Left lung (tissue), 14 donors: ENCODE results near the gene TNFSF13B. TPM values are rescaled to one million over a fixed set of nuclear protein-coding genes. Genes with fewer than 3 reads are reported as not detected.

Experiments
- ATAC-seq: fragments of 200-7000 bp; cut with Tn5 transposase; one replicate; pipeline ENCODE4 v1.9.1; 2020; ENCODE audit warnings: moderate library complexity
- DNase-seq, 4 donors: peaks; one replicate each; pipeline ENCODE4 v3.0.0-alpha.2; 2013 to 2020
- H3K27ac ChIP-seq, 2 donors: fragments of 200-600 bp; sonication (generic) in 1 of 2; one replicate each; pipeline versions ENCODE4 v1.5.0 to v1.8.0; 2020 to 2021
- H3K27me3 ChIP-seq, 2 donors: fragments of 200-600 bp; sonication (generic) in 1 of 2; one replicate each; pipeline versions ENCODE4 v1.5.0 to v1.8.0; 2020 to 2021
- H3K36me3 ChIP-seq, 2 donors: fragments of 200-600 bp; sonication (generic) in 1 of 2; one replicate each; pipeline versions ENCODE4 v1.5.0 to v1.8.0; 2020 to 2021
- H3K4me1 ChIP-seq, 2 donors: fragments of 200-600 bp; one replicate each; pipeline ENCODE4 v1.8.0; 2021
- H3K4me3 ChIP-seq, 2 donors: fragments of 200-600 bp; sonication (generic) in 1 of 2; one replicate each; pipeline versions ENCODE4 v1.5.0 to v1.8.0; 2020 to 2021; ENCODE audit warnings: mild to moderate bottlenecking in 1 of 2
- H3K9me3 ChIP-seq, 2 donors: fragments of 200-600 bp; sonication (generic) in 1 of 2; one replicate each; pipeline versions ENCODE4 v1.5.0 to v1.8.0; 2020 to 2021
- intact Hi-C, 2 donors: fragments of 100-400 bp; cut with DNase I; formaldehyde crosslinking; loops; one replicate each; pipeline versions ENCODE4 v1.11.2 to v1.14.2; 2022
- long read RNA-seq, 12 donors: library from polyadenylated mRNA in 2 of 12; unstranded in 2 of 12; transcript quantifications; one replicate each; pipeline ENCODE4 v2.0.0 and lab custom pipeline, GENCODE V29; 2019 to 2026
- polyA plus RNA-seq, 6 donors: library from polyadenylated mRNA; unstranded; fragments of 120-200 nt; gene quantifications; one replicate each; pipeline ENCODE4 v1.2.1, GENCODE V29; 2013; ENCODE audit not compliant: insufficient read length in 6 of 6
- total RNA-seq, 2 donors: library from RNA; stranded (reverse); fragmentation: NEBNext Ultra II Directional; extraction: Animal tissue kit (Norgen Biotek cat#: 25700); gene quantifications; one replicate each; pipeline ENCODE4 v1.2.1, GENCODE V29; 2021
- TF ChIP-seq, protein P1 (sequence below), 2 donors: fragments of 200-600 bp; sonication (generic) in 1 of 2; IDR thresholded peaks; one replicate each; pipeline versions ENCODE4 v1.5.0 to v1.8.0; 2021; ENCODE audit warnings: antibody characterized with exemption in 2 of 2
- donor health status: DM: no; HTN: yes; CAD: no.
- donor health status: DM: no; HTN: no; CAD: no.

The TNFSF13B gene, protein sequence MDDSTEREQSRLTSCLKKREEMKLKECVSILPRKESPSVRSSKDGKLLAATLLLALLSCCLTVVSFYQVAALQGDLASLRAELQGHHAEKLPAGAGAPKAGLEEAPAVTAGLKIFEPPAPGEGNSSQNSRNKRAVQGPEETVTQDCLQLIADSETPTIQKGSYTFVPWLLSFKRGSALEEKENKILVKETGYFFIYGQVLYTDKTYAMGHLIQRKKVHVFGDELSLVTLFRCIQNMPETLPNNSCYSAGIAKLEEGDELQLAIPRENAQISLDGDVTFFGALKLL
- total RNA-seq (10 to 100 TPM; 12.2 to 20.1 TPM), polyA plus RNA-seq (10 to 100 TPM in 1 of 6 donors, 1 to 10 TPM in 5; 4.1 to 10.0 (median 6.9) TPM)
- long read RNA-seq, donor 1, partial matches to known transcripts = 0 of 2 reads
- long read RNA-seq, donor 1, other reads (novel, unspliced or antisense) = 0 of 2 reads
- long read RNA-seq, donor 2, transcript TNFSF13B-201 (6 exons, 2,582 nt) = major isoform, 7 of 7 reads
- long read RNA-seq, donor 2, partial matches to known transcripts = 0 of 7 reads
- long read RNA-seq, donor 2, other reads (novel, unspliced or antisense) = 0 of 7 reads
- long read RNA-seq, donor 3, partial matches to known transcripts = 0 of 1 reads
- long read RNA-seq, donor 3, other reads (novel, unspliced or antisense) = 0 of 1 reads
- long read RNA-seq, donor 4, transcript TNFSF13B-201 (6 exons, 2,582 nt) = major isoform, 23 of 30 reads
- long read RNA-seq, donor 4, partial matches to known transcripts = 2 of 30 reads
- long read RNA-seq, donor 4, other reads (novel, unspliced or antisense) = 2 of 30 reads
- long read RNA-seq, donor 5, partial matches to known transcripts = 0 of 3 reads
- long read RNA-seq, donor 5, other reads (novel, unspliced or antisense) = 0 of 3 reads
- long read RNA-seq, donor 6 = 0 reads
- long read RNA-seq, donor 7, partial matches to known transcripts = 0 of 1 reads
- long read RNA-seq, donor 7, other reads (novel, unspliced or antisense) = 0 of 1 reads
- long read RNA-seq, donor 8, partial matches to known transcripts = 0 of 3 reads
- long read RNA-seq, donor 8, other reads (novel, unspliced or antisense) = 0 of 3 reads
- long read RNA-seq, donor 9 = 0 reads
- long read RNA-seq, donor 10, transcript TNFSF13B-201 (6 exons, 2,582 nt) = major isoform, 34 of 44 reads
- long read RNA-seq, donor 10, transcript TNFSF13B-202 (5 exons, 2,614 nt) = minor isoform, 5 of 44 reads
- long read RNA-seq, donor 10, partial matches to known transcripts = 4 of 44 reads
- long read RNA-seq, donor 10, other reads (novel, unspliced or antisense) = 1 of 44 reads
- long read RNA-seq, donor 11, partial matches to known transcripts = 0 of 1 reads
- long read RNA-seq, donor 11, other reads (novel, unspliced or antisense) = 0 of 1 reads
- long read RNA-seq, donor 12, partial matches to known transcripts = 0 of 4 reads
- long read RNA-seq, donor 12, other reads (novel, unspliced or antisense) = 0 of 4 reads

DNA sequence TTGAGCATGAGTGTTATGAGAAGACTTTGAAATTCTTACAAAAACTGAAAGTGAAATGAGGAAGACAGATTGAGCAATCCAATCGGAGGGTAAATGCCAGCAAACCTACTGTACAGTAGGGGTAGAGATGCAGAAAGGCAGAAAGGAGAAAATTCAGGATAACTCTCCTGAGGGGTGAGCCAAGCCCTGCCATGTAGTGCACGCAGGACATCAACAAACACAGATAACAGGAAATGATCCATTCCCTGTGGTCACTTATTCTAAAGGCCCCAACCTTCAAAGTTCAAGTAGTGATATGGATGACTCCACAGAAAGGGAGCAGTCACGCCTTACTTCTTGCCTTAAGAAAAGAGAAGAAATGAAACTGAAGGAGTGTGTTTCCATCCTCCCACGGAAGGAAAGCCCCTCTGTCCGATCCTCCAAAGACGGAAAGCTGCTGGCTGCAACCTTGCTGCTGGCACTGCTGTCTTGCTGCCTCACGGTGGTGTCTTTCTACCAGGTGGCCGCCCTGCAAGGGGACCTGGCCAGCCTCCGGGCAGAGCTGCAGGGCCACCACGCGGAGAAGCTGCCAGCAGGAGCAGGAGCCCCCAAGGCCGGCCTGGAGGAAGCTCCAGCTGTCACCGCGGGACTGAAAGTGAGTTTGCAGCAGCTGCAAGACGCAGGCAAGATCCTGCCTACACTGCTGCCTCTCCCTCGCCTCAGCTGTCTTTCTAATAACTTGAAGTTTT is at the start of gene TNFSF13B:
TSS of gene TNFSF13B (plus strand) at position 118 of the 728 bp plus-strand sequence. CDS start at position 296, 178 bp downstream.
- Histone ChIP-seq H3K9me3 (no peaks in the 10 kb centered on the region), H3K27ac (peak within 1 kb of the TSS; percentile 83 to 96), H3K27me3 (no peaks in the 10 kb centered on the region), H3K36me3 (no peaks in the 10 kb centered on the region), H3K4me3 (peak within 1 kb of the TSS; percentile 34 to 51), H3K4me1 (peaks cover 9 to 51% of the 10 kb centered on the region in 2 donors)
- peak; percentile 36 to 92 (median 55) for DNase-seq
- peak; percentile 73 for ATAC-seq
- intact Hi-C loops = no loop called here
- TF ChIP-seq, protein P1, sequence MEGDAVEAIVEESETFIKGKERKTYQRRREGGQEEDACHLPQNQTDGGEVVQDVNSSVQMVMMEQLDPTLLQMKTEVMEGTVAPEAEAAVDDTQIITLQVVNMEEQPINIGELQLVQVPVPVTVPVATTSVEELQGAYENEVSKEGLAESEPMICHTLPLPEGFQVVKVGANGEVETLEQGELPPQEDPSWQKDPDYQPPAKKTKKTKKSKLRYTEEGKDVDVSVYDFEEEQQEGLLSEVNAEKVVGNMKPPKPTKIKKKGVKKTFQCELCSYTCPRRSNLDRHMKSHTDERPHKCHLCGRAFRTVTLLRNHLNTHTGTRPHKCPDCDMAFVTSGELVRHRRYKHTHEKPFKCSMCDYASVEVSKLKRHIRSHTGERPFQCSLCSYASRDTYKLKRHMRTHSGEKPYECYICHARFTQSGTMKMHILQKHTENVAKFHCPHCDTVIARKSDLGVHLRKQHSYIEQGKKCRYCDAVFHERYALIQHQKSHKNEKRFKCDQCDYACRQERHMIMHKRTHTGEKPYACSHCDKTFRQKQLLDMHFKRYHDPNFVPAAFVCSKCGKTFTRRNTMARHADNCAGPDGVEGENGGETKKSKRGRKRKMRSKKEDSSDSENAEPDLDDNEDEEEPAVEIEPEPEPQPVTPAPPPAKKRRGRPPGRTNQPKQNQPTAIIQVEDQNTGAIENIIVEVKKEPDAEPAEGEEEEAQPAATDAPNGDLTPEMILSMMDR (IDR thresholded peaks at IDR 0.05) = no peak

DNA sequence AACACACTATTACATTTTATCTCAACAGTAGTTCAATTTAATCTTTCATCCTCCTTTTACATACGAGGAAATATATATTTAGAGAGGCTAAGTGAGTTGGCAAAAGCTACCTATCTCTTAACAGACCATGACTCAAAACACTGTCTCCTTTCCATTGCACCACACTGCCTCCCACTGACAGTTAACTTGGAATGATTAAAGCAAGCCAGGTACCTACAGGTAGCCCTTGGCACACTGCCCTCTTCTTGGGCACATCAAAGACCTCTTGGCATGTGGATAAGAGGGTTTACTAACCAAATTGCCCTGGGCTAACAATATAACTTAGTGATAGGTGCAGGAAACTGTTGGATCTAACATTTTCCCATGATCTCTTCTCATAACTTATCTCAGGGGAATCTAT is 49.5 kb upstream of the TNFSF13B start:
- H3K4me1 ChIP-seq = peaks cover 13 to 57% of the 10 kb centered on the region in 2 donors
- no peak overlapping the region for H3K4me3 ChIP-seq
- intact Hi-C loops = no loop called here
- ATAC-seq (peak; percentile 32), DNase-seq (peak in 1 of 4 donors; percentile 62)
- H3K27me3 ChIP-seq = no peaks in the 10 kb centered on the region
- H3K36me3 ChIP-seq = no peaks in the 10 kb centered on the region
- no peaks in the 10 kb centered on the region for H3K9me3 ChIP-seq
- peak overlapping the region in 1 of 2 donors; percentile 14 for H3K27ac ChIP-seq
- TF ChIP-seq, protein P1 (IDR thresholded peaks at IDR 0.05) = no peak

DNA sequence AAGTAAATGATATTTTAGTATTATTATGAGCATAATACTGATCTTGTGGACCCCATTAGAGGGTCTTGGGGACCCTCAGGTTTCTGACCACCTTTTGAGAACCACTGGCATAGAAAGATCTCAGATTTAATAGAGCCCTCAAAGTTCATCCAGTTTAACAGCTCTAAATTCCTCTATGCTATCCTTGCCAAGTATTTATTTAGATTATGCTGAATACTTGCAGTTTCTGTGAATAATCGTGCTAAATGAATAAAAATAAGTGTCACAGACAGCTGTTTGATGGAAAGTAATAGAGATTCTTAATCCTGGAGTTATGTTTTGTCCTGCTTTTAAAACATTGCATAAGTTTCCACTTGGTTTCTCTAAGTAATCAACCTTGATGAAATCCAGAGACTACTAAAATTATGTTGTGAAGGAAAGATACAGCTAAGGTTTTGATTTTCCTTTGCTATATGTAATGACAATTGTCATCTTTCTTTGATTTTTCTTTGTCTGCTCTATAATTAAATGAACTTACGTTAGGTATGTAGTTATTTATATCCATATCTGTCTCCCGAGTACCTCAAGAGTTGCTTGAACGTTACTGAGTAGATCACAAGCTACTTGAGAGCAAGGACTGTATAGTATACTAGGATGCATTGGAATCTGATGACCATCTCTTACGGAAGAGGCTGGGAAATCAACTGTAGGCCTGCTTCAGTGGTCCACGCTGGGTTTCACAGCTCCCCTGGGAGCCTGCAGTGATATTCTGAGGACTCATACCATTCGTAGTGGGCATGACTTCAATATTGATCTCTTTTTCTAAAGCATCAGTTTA is 45.6 kb upstream of the TNFSF13B start:
- Histone ChIP-seq H3K27me3 (no peaks in the 10 kb centered on the region), H3K4me3 (no peak overlapping the region), H3K9me3 (no peaks in the 10 kb centered on the region), H3K4me1 (peaks cover 13 to 61% of the 10 kb centered on the region in 2 donors), H3K27ac (no peak overlapping the region), H3K36me3 (no peaks in the 10 kb centered on the region)
- DNase-seq (no peak), ATAC-seq (no peak)
- TF ChIP-seq, protein P1 (IDR thresholded peaks at IDR 0.05) = no peak
- intact Hi-C loops = no loop called here

DNA sequence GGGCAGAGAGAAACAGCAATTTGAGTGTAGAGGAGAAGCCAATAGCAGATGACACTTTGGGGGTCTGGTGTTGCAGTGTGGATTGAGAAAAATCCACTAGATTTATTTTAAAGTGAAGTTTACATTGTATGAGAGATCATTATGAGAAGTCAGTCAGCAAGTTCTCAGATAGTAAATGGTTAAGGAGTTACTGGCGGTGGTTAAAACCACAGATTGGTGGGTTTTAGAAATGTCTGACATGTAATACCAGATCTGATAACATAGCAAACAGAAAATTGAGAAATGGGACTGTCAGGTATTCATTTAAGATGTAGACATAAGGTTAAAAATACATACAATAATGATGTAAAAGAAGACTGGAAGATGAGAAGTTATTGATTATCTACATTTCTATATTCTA is 44.1 kb upstream of the TNFSF13B start:
- Histone ChIP-seq H3K27ac (no peak overlapping the region), H3K4me3 (no peak overlapping the region), H3K36me3 (peaks cover 0 to 5% of the 10 kb centered on the region in 2 donors), H3K4me1 (peaks cover 5 to 47% of the 10 kb centered on the region in 2 donors), H3K27me3 (no peaks in the 10 kb centered on the region), H3K9me3 (no peaks in the 10 kb centered on the region)
- TF ChIP-seq, protein P1 (IDR thresholded peaks at IDR 0.05) = no peak
- DNase-seq (no peak), ATAC-seq (no peak)
- intact Hi-C loops = no loop called here
